Fibroblast of lung (primary cell): ENCODE results near the gene PRKAR1B.

Experiments used
- CTCF ChIP-seq, 2 donors: IDR thresholded peaks in 1 of 2; conservative IDR thresholded peaks in 1 of 2; 1 replicate in 1 of 2; 2 replicates in 1 of 2; pipeline ENCODE4 v1.5.1; 2011 to 2012; ENCODE audit warnings: low read length in 2 of 2, control low read depth in 1 of 2, inconsistent platforms in 1 of 2, low read depth in 1 of 2, mild to moderate bottlenecking in 1 of 2
- EZH2 ChIP-seq: IDR thresholded peaks from 2 replicates; pipeline ENCODE4 v1.5.1; 2012; ENCODE audit warnings: low read length, control low read depth, mild to moderate bottlenecking; ENCODE audit errors: missing control alignments

- TF ChIP-seq EZH2: no peak
- TF ChIP-seq CTCF (conservative IDR thresholded peaks at IDR 0.05 in 1 of 2, IDR thresholded peaks at IDR 0.05 in 1 of 2; ENCODE audit: low read depth in 1 of 2, low read length in 2 of 2): no peak
Observed at GRCh38 chr7:765383-765782, 38.3 kb upstream of the PRKAR1B start.
